ENCODE results near the gene SLCO3A1.

The SLCO3A1 gene

DNA sequence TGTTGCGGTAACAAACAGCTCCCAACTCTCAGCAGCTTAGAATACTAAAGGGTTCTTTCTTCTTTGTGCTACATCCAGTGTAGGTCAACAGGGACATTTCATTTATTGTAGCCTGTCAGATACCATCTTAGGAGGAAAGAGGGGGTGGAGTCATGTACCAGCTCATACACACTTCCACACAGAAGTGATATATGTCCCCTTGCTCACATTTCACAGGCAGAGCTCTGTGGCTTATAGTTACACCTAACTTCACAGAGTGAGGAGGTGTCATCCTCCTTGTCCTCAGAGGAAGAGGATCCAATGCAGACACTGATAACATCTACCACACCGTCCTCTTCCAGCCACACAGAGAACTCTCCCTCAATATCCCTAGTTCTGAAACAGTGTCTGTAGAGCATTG, 247.2 kb downstream of the SLCO3A1 start:
- no peak for DNase-seq (ENCODE audit: low read depth in 2 of 2)

DNA sequence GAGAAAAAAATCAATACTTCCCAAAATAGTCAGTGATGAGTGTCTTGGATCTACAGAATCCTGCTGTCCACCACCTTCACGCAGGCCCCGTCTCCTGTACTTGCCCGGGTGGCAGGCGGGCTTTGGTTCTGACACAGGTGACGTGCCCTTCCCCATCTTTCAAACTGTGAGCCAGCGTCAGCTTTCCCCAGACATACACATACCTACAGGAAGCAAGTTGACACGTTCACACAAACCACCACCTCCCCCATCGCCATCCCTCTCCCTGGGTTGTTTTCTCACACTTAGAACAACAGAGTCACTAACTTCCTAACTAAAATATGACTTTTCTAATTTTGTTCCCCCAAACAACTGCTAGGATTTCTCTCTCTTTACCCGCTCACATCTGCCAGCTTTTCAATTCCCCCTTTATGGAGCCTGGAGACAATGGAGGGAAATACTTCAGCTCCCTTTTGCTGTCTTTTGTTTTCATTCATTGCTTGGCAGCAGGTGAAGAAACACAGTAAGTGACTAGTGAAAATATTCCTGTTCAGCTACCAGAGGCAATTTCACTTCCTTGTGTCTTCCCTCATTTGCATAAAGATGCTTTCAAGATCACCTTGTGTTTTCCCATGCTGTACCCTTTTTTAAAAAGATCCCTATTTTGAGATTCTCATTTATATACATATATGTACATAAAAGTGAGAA, 248.3 kb downstream of the SLCO3A1 start:
- DNase-seq (ENCODE audit: low read depth in 2 of 2), result no peak

GRCh38 chr15:92102395-92102755, 248.9 kb downstream of the SLCO3A1 start:
- no peak for DNase-seq (ENCODE audit: low read depth in 2 of 2)

DNA sequence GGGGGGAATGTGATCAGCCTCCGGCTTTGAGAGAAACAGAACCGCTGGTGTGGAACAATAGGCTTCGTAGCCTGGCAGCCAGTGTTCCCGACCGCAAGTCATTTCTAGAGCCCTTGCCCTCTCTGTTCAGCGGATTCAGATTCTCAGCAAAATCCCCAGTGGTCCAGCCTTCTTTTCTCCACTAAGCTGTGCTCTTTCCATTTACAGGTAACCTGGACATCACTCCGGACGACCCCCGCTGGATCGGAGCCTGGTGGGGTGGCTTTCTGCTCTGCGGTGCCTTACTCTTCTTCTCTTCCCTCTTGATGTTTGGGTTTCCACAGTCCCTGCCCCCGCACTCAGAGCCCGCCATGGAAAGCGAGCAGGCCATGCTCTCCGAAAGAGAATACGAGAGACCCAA, 250.6 kb downstream of the SLCO3A1 start:
- no peak for DNase-seq (ENCODE audit: low read depth in 2 of 2)

- no peak for DNase-seq (ENCODE audit: low read depth in 2 of 2)
These were observed 252.1 kb downstream of the SLCO3A1 start for GRCh38 chr15:92105611-92106010.

GRCh38 chr15:92107510-92107909, 254.0 kb downstream of the SLCO3A1 start:
- no peak for DNase-seq (ENCODE audit: low read depth in 2 of 2)

DNA sequence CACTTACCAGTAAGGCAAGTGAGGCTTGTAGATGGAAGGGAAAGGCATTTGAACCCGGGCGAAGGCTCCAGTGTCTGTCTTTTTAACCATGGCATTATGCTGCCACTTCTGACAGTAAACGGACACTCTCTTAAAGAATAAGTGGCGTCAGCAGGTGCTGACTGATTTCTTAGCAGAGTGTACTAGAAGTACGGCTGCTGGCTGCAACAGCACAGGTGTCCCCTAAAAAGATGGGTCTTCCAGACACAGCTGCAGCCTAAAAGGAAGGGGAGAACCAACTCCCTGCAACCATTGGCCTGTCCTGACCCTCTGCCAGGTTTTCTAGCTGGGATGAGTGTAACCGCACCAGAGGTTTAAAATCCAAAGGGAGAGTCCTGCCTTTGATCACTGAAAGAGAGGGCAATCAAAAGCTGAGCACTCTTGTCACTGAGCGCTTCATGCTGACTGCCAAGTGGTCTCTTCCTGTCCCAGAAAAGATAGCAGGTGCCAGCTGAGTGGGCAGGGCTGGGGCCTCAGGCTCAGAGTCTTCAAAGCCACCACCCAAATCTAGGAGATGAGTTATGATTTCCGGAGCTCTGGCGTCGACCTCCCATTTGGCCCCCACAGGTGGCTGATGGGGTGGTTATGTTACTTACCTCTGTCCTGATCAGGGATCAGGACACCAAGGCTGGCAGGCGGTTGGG, 255.8 kb downstream of the SLCO3A1 start:
- no peak for DNase-seq (ENCODE audit: low read depth in 2 of 2)

- DNase-seq (ENCODE audit: low read depth in 2 of 2), result no peak
These were observed 257.8 kb downstream of the SLCO3A1 start for GRCh38 chr15:92111291-92111690.

- DNase-seq (ENCODE audit: low read depth in 2 of 2), result no peak
These were observed 258.2 kb downstream of the SLCO3A1 start for GRCh38 chr15:92111751-92112150.

DNA sequence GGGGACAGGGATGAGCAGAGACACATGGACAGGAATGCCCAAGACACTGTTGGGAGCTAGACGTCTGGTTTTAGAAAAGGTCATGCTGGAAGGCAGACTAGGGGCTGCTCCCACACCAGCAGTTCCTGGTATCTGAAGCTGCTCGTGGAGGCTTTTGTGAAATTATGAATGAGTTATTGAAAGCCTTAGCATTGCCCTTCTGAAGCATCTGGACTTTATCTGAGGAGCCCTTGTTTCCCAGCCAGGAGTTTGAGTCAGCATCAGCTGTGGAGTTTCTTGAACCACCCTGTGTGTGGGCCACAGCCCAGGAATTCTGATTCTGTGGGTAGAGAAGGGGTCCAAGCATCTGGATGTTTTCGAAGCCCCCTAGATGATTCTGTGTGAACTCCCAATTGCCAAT, 258.7 kb downstream of the SLCO3A1 start:
- no peak for DNase-seq (ENCODE audit: low read depth in 2 of 2)

DNA sequence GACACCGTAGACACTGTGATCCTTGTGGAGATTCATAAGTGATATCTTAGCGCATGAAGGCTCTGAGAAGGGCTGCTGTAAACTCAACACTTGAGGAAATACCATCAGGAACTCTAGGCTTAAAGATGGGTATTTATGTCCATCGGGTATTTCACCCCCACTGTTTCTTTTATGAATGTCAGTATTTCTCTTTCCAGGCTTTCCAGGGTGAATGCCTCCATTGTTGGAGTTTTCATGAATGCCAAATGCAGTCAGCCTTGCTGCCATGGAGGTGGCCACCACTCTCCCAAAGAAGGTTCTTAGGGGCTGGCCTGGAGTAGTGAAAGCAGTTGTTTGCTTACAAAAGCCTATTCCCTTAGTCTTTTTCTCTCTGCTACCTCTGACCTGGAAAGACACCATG, 259.2 kb downstream of the SLCO3A1 start:
- no peak for DNase-seq (ENCODE audit: low read depth in 2 of 2)

DNA sequence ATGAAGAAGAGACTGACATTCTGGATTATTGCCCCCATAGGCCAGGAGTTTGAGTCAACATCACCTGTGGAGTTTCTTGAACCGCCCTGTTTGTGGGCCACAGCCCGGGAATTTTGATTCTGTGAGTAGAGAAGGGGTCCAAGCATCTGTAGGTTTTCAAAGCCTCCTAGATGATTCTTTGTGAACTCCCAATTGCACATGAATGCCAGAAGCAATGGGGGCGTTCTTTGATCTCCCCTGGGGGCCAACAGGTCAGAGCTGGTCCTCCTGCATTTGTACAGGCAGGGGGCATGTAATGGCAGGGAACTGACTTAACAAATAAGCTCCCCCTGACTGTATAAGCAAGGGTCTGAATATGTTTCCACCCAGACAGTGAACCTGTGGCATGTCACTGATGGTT, 260.3 kb downstream of the SLCO3A1 start:
- DNase-seq (ENCODE audit: low read depth in 2 of 2), result no peak

GRCh38 chr15:92115834-92116233, 262.3 kb downstream of the SLCO3A1 start:
- no peak for DNase-seq (ENCODE audit: low read depth in 2 of 2)

DNA sequence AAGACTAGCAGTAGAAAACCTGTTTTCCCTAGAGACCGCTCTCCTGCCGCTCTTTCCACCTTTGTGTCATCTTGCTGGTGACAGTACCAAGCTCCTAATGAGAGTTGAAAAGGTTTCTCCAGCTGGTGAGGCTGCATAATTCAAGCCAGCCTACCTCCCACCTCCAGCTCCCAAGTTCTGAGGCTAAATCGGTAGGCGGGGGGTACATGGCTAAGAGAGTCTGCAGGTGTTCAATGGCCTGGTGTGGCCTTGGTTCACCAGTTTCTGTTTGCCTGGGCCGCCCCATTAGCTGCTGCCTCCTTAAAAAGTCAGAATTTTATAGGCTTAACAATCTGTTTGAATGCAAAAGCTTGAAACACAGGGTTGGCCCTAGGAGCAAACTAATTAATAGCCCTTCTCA, 262.8 kb downstream of the SLCO3A1 start:
- no peak for DNase-seq (ENCODE audit: low read depth in 2 of 2)

- no peak for DNase-seq (ENCODE audit: low read depth in 2 of 2)
These were observed 263.8 kb downstream of the SLCO3A1 start for GRCh38 chr15:92117261-92117731.

GRCh38 chr15:92118162-92118935, 264.8 kb downstream of the SLCO3A1 start:
- DNase-seq (ENCODE audit: low read depth in 2 of 2), result no peak

DNA sequence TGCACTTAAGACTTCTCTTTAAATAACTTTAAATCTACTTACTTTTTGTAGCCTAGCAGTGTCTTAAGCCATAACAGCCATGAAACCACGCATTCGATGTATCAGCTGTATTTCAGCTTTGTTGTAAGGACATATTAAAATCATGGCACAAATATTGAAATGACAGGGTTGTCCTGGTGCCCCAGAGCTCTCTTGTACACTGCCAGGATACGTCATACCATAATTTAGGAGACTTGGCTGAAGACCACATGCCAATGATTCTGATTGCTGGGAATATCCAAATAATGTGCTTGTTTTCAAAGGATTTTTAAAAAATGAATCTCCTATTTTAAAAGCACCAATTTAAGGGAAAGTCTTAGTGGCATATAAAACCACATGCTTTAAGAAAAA, 265.4 kb downstream of the SLCO3A1 start:
- no peak for DNase-seq (ENCODE audit: low read depth in 2 of 2)

DNA sequence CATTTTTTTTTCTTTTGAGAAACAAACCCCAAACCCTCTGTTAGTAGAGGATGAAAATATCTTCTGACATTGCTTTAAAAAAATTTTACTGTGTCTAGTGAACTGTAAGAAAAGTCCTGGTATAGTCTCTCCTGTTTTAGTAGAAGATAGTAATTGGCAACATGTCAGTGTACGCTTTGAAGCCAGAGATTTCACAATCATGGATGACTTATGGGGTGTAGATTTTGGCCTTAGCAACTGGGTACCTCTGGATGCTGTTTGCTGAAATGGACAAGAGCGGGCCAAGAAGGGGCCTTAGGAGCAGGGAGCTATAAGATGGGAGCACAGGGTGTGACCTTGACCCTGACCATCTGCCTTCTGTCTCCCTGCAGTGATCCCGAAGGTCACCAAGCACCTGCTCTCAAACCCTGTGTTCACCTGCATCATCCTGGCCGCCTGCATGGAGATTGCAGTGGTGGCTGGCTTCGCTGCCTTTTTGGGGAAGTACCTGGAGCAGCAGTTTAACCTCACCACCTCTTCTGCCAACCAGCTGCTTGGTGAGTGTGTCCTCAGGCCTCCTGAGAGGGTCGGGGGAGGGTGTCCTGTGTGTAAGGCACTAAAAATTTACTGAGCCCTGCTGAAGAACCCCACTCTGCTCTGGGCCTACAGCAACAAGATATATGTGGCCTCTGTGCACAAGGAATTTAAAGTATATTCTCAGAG, 266.7 kb downstream of the SLCO3A1 start:
- no peak for DNase-seq (ENCODE audit: low read depth in 2 of 2)

- DNase-seq (ENCODE audit: low read depth in 2 of 2), result no peak
These were observed 267.5 kb downstream of the SLCO3A1 start for GRCh38 chr15:92121047-92121446.

DNA sequence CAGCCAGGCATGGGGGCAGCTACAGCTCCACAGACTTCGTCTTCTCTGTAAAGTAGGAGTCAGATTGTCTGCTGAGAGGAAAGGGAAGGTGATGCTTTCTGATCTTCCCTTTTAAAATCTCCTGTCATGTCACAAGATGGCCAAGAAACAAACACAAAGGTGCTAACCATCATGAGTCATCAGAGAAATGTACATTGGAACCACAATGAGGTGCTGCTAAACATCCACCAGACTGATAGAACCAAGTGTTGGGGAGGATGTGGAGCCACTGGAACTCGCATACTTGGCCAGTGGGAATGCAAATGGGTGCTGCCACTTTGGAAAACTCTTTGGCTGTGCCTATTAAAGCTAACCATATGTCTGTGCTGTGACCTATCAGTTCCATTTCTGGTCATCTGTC, 268.8 kb downstream of the SLCO3A1 start:
- no peak for DNase-seq (ENCODE audit: low read depth in 2 of 2)

GRCh38 chr15:92123962-92124656, 270.6 kb downstream of the SLCO3A1 start:
- DNase-seq (ENCODE audit: low read depth in 2 of 2), result no peak

DNA sequence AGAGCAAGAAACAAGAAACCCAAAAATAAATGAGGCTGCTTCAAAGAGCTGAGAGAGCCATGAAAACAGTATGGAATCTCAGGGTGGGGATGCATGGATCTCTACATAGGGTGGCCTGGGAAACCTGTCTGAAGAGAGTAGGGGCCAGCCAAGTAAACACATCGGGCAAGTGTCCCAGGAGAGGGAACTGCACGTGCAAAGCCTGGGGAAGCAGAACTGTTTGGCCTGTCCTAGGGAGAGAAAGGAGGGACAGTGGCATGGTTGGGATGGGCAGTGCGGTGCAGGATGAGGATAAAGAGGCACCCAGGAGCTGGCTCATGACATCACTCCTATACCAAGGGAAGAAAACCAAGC, 271.1 kb downstream of the SLCO3A1 start:
- DNase-seq (ENCODE audit: low read depth in 2 of 2), result no peak
